H9 (cell line): Measurements from ENCODE around the gene MRPL48. TPM values are rescaled to one million over a fixed set of nuclear protein-coding genes. Genes with fewer than 3 reads are reported as not detected.

Experiments used
- DNase-seq: peaks from one replicate; pipeline ENCODE4 v3.0.0-alpha.2; 2017
- H2AFZ ChIP-seq: one replicate; pipeline ENCODE4 v1.6.1; 2013; ENCODE audit warnings: mild to moderate bottlenecking, low read length, control low read depth, moderate library complexity
- H2AK5ac ChIP-seq: 2 replicates; pipeline ENCODE4 v1.6.1; 2013; ENCODE audit warnings: low read length, control low read depth, mixed read lengths; ENCODE audit not compliant: insufficient read length
- H2BK120ac ChIP-seq: one replicate; pipeline ENCODE4 v1.6.1; 2013; ENCODE audit warnings: low read depth, mild to moderate bottlenecking, low read length, control low read depth, inconsistent platforms; ENCODE audit not compliant: poor library complexity, severe bottlenecking
- H2BK12ac ChIP-seq: 2 replicates; pipeline ENCODE4 v1.6.1; 2013; ENCODE audit warnings: low read length, control low read depth, mixed read lengths, low read depth; ENCODE audit not compliant: insufficient read length
- H2BK15ac ChIP-seq: 2 replicates; pipeline ENCODE4 v1.6.1; 2013; ENCODE audit warnings: low read depth, low read length, control low read depth
- H2BK20ac ChIP-seq: one replicate; pipeline ENCODE4 v1.6.1; 2013; ENCODE audit warnings: low read depth, mild to moderate bottlenecking, low read length, control low read depth, inconsistent platforms; ENCODE audit not compliant: poor library complexity, severe bottlenecking
- H2BK5ac ChIP-seq: 2 replicates; pipeline ENCODE4 v1.6.1; 2013; ENCODE audit warnings: low read length, control low read depth, mixed read lengths; ENCODE audit not compliant: insufficient read length
- H3K14ac ChIP-seq: 2 replicates; pipeline ENCODE4 v1.6.1; 2013; ENCODE audit warnings: low read length, control low read depth; ENCODE audit not compliant: insufficient read depth
- H3K18ac ChIP-seq: 2 replicates; pipeline ENCODE4 v1.6.1; 2013; ENCODE audit warnings: low read depth, mild to moderate bottlenecking, mixed read lengths, low read length, control low read depth; ENCODE audit not compliant: insufficient read length
- H3K23ac ChIP-seq: 2 replicates; pipeline ENCODE4 v1.6.1; 2013; ENCODE audit warnings: low read length, control low read depth, mixed read lengths, low read depth; ENCODE audit not compliant: insufficient read length
- H3K23me2 ChIP-seq: 2 replicates; pipeline ENCODE4 v1.6.1; 2013; ENCODE audit warnings: low read depth, mild to moderate bottlenecking, mixed read lengths, low read length, control low read depth; ENCODE audit not compliant: insufficient read length, poor library complexity, severe bottlenecking
- H3K27ac ChIP-seq: 2 replicates; pipeline ENCODE4 v1.5.1; 2013; ENCODE audit warnings: low read length, control low read depth, mixed read lengths, low read depth; ENCODE audit not compliant: insufficient read length
- H3K27me3 ChIP-seq: 2 replicates; pipeline ENCODE4 v1.6.1; 2013; ENCODE audit warnings: low read length, control low read depth, inconsistent platforms; ENCODE audit not compliant: insufficient read depth
- H3K4ac ChIP-seq: 2 replicates; pipeline ENCODE4 v1.6.1; 2013; ENCODE audit warnings: low read depth, mild to moderate bottlenecking, control low read depth, inconsistent platforms, low read length, moderate library complexity
- H3K4me1 ChIP-seq: 2 replicates; pipeline ENCODE4 v1.6.1; 2013; ENCODE audit warnings: low read length, control low read depth, inconsistent platforms; ENCODE audit not compliant: insufficient read depth
- H3K4me2 ChIP-seq: 2 replicates; pipeline ENCODE4 v1.6.1; 2013; ENCODE audit warnings: low read length, control low read depth, mixed read lengths; ENCODE audit not compliant: insufficient read length, insufficient read depth
- H3K56ac ChIP-seq: 2 replicates; pipeline ENCODE4 v1.6.1; 2013; ENCODE audit warnings: low read depth, mild to moderate bottlenecking, mixed read lengths, low read length, control low read depth; ENCODE audit not compliant: insufficient read length
- H3K79me1 ChIP-seq: 2 replicates; pipeline ENCODE4 v1.6.1; 2013; ENCODE audit warnings: low read depth, mild to moderate bottlenecking, moderate library complexity, low read length, control low read depth, inconsistent platforms; ENCODE audit not compliant: insufficient read depth, poor library complexity, severe bottlenecking
- H3K79me2 ChIP-seq: 2 replicates; pipeline ENCODE4 v1.6.1; 2013; ENCODE audit warnings: low read length, control low read depth, inconsistent platforms; ENCODE audit not compliant: insufficient read depth
- H3K9ac ChIP-seq: 2 replicates; pipeline ENCODE4 v1.6.1; 2013; ENCODE audit warnings: low read length, control low read depth, mixed read lengths; ENCODE audit not compliant: insufficient read length; ENCODE audit errors: extremely low read depth
- H3K9me3 ChIP-seq: one replicate; pipeline ENCODE4 v1.6.1; 2013; ENCODE audit warnings: low read depth, low read length, inconsistent platforms; ENCODE audit not compliant: control insufficient read depth
- H3T11ph ChIP-seq: one replicate; pipeline ENCODE4 v1.6.1; 2013; ENCODE audit warnings: mild to moderate bottlenecking, low read length, control low read depth, inconsistent platforms
- H4K20me1 ChIP-seq: one replicate; pipeline ENCODE4 v1.6.1; 2013; ENCODE audit not compliant: control insufficient read depth, insufficient read length, insufficient read depth
- H4K5ac ChIP-seq: 2 replicates; pipeline ENCODE4 v1.6.1; 2013; ENCODE audit warnings: low read depth, mild to moderate bottlenecking, mixed read lengths, low read length, control low read depth; ENCODE audit not compliant: insufficient read length
- H4K8ac ChIP-seq: replicated peaks from 2 replicates; pipeline ENCODE4 v1.6.1; 2013; ENCODE audit warnings: low read length, control low read depth, mixed read lengths, low read depth; ENCODE audit not compliant: insufficient read length
- H4K91ac ChIP-seq: 2 replicates; pipeline ENCODE4 v1.6.1; 2013; ENCODE audit warnings: low read depth, mild to moderate bottlenecking, moderate library complexity, mixed read lengths, low read length, control low read depth; ENCODE audit not compliant: insufficient read length
- H3K27ac Mint-ChIP-seq, 3 experiments: 2 replicates in 2 of 3; 3 replicates in 1 of 3; pipeline ENCODE4 v1.8.0; 2020 to 2021; ENCODE audit warnings: mixed read lengths in 3 of 3, mild to moderate bottlenecking in 1 of 3, moderate library complexity in 1 of 3
- H3K27me3 Mint-ChIP-seq: 2 replicates; pipeline ENCODE4 v1.8.0; 2021; ENCODE audit warnings: low read depth, mild to moderate bottlenecking, moderate library complexity, mixed read lengths
- H3K36me3 Mint-ChIP-seq, 3 experiments: 2 replicates in 2 of 3; 3 replicates in 1 of 3; pipeline ENCODE4 v1.8.0; 2020 to 2021; ENCODE audit warnings: low read depth in 3 of 3, mixed read lengths in 3 of 3; ENCODE audit not compliant: insufficient read depth in 1 of 3
- H3K4me1 Mint-ChIP-seq, 2 experiments: 2 replicates each; pipeline ENCODE4 v1.8.0; 2020; ENCODE audit warnings: mixed read lengths in 2 of 2
- H3K4me3 Mint-ChIP-seq, 2 experiments: 2 replicates in 1 of 2; 3 replicates in 1 of 2; pipeline ENCODE4 v1.8.0; 2020 to 2021; ENCODE audit warnings: mild to moderate bottlenecking in 2 of 2, mixed read lengths in 2 of 2, moderate library complexity in 1 of 2
- H3K9me3 Mint-ChIP-seq, 2 experiments: 2 replicates in 1 of 2; 3 replicates in 1 of 2; pipeline ENCODE4 v1.8.0; 2020; ENCODE audit warnings: mild to moderate bottlenecking in 2 of 2, mixed read lengths in 2 of 2, moderate library complexity in 1 of 2
- WGBS: extraction: QIAGEN DNeasy Blood & Tissue Kit; methylation state at CpG from one replicate; pipeline ENCODE4 v1.1.7; 2013; ENCODE audit warnings: missing lambda C conversion rate, low lambda C conversion rate, mixed read lengths; ENCODE audit not compliant: insufficient read length; ENCODE audit errors: extremely low coverage; 5-methylcytosine and 5-hydroxymethylcytosine counted together
- total RNA-seq: library from RNA; stranded (reverse); gene quantifications from 2 replicates; pipeline ENCODE4 v1.2.1, GENCODE V29; 2021
- TF ChIP-seq, protein P1 (sequence below): fragments of 200-600 bp; sonication (generic); conservative IDR thresholded peaks from 3 replicates; pipeline ENCODE4 v1.8.0; 2021; ENCODE audit warnings: antibody characterized with exemption, mild to moderate bottlenecking

Gene MRPL48
- total RNA-seq, 1 experiment from 2014 or later = 36.4 TPM

DNA sequence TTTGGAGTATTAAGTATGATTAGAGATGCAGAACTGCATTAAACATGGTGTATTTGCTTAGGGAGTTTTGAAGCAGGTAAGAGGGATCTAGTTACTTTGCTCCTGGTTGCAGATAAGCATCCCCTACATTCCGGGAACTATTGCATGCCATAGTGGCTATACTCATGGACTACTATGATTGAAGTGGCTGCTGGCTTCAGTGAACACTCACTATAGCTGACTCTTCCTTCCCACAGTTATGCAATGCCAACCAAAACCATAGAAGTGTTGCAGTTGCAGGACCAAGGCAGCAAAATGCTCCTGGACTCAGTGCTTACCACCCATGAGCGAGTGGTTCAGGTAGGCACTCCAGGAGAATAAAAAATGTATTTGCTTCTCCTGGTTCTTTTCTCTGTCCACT is 72.0 kb downstream of the MRPL48 start:
- no peak overlapping the region for H3T11ph ChIP-seq
- H2AFZ ChIP-seq = no peak overlapping the region
- peaks cover 5 to 10% (median 5%) of the 10 kb centered on the region in 3 experiments for H3K36me3 Mint-ChIP-seq
- no CpG with 5 or more reads among the region's 2 CpGs for WGBS
- H3K23ac ChIP-seq = no peak overlapping the region
- H3K27ac Mint-ChIP-seq = no peak overlapping the region
- no peak overlapping the region for H3K14ac ChIP-seq
- 0 out of 2 replicates have a peak, but pooled peaks cover 3% of the 10 kb centered on the region for H3K4me1 ChIP-seq
- H3K79me2 ChIP-seq = no peaks in the 10 kb centered on the region
- no peak overlapping the region for H2BK5ac ChIP-seq
- H3K9ac ChIP-seq = no peak overlapping the region
- no peak overlapping the region for H4K8ac ChIP-seq
- no peak overlapping the region for H3K18ac ChIP-seq
- no peak overlapping the region for H4K5ac ChIP-seq
- no peak overlapping the region for H3K27ac ChIP-seq
- TF ChIP-seq, protein P1, sequence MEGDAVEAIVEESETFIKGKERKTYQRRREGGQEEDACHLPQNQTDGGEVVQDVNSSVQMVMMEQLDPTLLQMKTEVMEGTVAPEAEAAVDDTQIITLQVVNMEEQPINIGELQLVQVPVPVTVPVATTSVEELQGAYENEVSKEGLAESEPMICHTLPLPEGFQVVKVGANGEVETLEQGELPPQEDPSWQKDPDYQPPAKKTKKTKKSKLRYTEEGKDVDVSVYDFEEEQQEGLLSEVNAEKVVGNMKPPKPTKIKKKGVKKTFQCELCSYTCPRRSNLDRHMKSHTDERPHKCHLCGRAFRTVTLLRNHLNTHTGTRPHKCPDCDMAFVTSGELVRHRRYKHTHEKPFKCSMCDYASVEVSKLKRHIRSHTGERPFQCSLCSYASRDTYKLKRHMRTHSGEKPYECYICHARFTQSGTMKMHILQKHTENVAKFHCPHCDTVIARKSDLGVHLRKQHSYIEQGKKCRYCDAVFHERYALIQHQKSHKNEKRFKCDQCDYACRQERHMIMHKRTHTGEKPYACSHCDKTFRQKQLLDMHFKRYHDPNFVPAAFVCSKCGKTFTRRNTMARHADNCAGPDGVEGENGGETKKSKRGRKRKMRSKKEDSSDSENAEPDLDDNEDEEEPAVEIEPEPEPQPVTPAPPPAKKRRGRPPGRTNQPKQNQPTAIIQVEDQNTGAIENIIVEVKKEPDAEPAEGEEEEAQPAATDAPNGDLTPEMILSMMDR = no peak
- H3K56ac ChIP-seq = no peak overlapping the region
- no peaks in the 10 kb centered on the region for H3K9me3 ChIP-seq
- no peak overlapping the region for H2AK5ac ChIP-seq
- H3K27me3 Mint-ChIP-seq = no peaks in the 10 kb centered on the region
- no peaks in the 10 kb centered on the region for H4K20me1 ChIP-seq
- H2BK120ac ChIP-seq = no peak overlapping the region
- H3K4ac ChIP-seq = no peak overlapping the region
- H3K79me1 ChIP-seq = no peaks in the 10 kb centered on the region
- no peak overlapping the region for H2BK20ac ChIP-seq
- no peak overlapping the region for H3K4me2 ChIP-seq
- no peak overlapping the region for H2BK12ac ChIP-seq
- no peaks in the 10 kb centered on the region for H3K9me3 Mint-ChIP-seq
- H3K27me3 ChIP-seq = no peaks in the 10 kb centered on the region
- H4K91ac ChIP-seq = no peak overlapping the region
- peaks cover 2 to 13% of the 10 kb centered on the region in 2 experiments for H3K4me1 Mint-ChIP-seq
- DNase-seq = no peak
- H3K4me3 Mint-ChIP-seq = no peak overlapping the region
- no peaks in the 10 kb centered on the region for H3K23me2 ChIP-seq
- H2BK15ac ChIP-seq = no peak overlapping the region
